ENCODE measurements around the gene ASXL1.

DNA sequence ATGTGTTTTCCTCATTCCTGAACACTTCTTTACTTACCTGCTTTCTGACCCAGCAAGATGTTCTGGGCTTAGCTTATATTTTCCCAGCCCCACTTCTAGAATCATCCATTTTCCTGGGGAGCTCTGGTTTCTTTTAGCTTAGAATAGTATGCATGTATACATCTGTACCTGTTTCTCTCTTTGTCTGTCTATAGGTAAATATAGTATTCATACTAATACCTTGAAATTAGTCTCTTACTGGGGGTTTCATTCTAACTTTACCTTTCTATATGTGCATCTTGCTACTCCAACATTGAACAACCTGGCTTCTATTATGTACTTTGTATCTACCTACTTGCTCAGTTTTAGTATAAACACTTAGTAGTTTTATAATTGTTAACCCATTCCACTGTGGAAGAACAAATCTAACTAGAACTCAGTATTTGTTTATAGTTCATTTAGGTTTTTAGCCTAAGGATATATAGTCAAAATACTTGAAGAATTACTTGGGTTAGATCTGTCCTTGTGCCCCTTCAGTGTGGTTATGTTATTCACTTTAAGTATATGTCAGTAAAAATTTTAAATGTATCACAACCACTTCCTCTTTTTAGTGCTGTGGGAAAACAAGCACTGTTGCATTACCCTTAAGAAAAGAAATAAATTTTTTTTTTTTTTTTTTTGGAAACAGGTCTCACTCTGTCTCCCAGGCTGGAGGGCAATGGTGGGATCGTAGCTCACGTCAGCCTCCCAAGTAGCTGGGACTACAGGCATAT lies 54.0 kb downstream of the ASXL1 start:
- TF ChIP-seq, protein P1, sequence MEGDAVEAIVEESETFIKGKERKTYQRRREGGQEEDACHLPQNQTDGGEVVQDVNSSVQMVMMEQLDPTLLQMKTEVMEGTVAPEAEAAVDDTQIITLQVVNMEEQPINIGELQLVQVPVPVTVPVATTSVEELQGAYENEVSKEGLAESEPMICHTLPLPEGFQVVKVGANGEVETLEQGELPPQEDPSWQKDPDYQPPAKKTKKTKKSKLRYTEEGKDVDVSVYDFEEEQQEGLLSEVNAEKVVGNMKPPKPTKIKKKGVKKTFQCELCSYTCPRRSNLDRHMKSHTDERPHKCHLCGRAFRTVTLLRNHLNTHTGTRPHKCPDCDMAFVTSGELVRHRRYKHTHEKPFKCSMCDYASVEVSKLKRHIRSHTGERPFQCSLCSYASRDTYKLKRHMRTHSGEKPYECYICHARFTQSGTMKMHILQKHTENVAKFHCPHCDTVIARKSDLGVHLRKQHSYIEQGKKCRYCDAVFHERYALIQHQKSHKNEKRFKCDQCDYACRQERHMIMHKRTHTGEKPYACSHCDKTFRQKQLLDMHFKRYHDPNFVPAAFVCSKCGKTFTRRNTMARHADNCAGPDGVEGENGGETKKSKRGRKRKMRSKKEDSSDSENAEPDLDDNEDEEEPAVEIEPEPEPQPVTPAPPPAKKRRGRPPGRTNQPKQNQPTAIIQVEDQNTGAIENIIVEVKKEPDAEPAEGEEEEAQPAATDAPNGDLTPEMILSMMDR (IDR thresholded peaks at IDR 0.05) = no peak
- TF ChIP-seq POLR2A (IDR thresholded peaks at IDR 0.05) = no peak
- no peak for TF ChIP-seq POLR2AphosphoS5 (IDR thresholded peaks at IDR 0.05)
- TF ChIP-seq EP300 (IDR thresholded peaks at IDR 0.05) = no peak

Data from stomach (tissue), 4 donors.